Activated CD4-positive, CD25-positive, alpha-beta regulatory T cell treated with anti-CD3 and anti-CD28 coated beads, Interleukin-2, amount 50 U/mL, for 16 hours (primary cell): ENCODE measurements around the gene WDR4.
"Not testable (repeated sequence)": the region's sequence is repeated elsewhere in the genome, so short reads cannot be mapped to it uniquely, and the experiment has no call there.

ENCODE experiments used
- DNase-seq: peaks from one replicate; pipeline ENCODE4 v3.0.0-alpha.2; 2020; ENCODE audit warnings: low read depth, low spot score

Gene WDR4

DNA sequence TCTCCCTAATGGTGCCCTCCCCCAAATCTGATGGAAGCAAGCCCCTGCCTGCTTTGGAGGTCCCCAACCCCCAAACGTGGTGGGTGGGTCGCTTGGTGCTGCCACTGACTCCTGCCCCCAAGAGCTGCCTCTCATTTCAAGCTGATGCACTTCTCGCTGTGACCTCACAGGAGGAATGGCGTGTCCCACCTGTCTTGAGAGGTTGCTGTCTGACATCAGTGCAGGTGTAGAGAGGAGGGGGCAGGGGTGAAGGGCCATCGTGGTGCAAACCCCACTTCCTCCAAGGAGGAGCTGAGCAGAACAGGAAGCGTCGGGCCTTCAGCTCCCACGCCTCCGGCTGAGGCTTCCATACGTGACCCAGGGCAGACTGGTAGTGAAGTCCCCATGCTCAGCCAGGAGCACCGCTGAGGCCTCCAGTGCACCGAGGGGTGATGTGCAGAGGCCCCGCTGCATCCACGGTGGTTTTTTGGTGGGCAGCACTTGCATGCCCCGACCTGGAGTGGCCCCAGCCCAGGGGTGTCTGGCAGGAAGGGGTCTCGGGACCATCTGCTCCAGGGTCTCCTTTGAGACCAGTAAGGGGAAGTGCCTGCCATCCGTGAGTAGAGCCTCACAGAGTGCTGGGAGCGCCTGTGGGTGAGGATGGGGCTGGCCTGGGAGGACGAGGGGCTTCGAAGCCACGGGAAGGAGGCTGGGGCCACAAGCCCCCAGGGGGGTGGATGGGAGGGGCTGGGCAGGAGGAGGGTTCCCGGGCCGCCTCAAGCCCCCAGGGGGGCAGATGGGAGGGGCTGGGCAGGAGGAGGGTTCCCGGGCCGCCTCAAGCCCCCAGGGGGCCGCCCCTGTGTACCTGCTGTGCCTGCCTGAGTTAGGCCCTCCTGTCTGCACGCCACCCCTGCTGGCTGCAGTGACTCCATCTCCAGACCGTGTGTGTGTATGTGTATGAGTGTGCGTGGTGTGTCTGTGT is 39.8 kb downstream of the WDR4 start:
- DNase-seq, result no peak

- DNase-seq, result not testable (repeated sequence)
Measured at GRCh38 chr21:42838212-42838690, 41.1 kb downstream of the WDR4 start.

- no peak for DNase-seq
Measured at GRCh38 chr21:42837421-42838211, 41.7 kb downstream of the WDR4 start.

DNA sequence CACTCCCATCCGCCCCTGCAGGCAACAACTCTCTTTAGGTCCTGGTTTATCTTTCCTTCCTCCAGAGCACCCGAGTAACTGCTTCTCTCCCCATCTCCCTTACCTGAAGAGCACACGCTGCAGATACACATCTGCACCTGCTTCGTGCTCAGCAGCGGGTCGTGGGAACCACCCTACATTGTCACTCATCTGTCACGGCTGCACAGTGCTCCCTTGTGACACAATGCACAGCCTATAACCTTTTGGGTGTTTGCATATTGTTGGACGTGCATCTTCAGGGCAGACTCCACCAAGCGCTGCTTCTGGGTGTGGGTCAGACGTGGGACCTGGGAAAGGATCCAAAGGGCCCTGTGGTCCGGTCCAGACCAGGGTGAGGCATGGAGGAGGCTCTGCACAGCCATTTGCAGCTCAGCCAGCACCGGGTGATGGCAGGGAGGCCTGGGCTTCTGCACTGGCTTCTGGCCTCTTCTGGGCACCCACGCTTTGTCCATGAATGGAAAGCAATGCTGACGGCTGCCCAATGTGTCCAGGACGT is 42.5 kb downstream of the WDR4 start:
- DNase-seq, result no peak

DNA sequence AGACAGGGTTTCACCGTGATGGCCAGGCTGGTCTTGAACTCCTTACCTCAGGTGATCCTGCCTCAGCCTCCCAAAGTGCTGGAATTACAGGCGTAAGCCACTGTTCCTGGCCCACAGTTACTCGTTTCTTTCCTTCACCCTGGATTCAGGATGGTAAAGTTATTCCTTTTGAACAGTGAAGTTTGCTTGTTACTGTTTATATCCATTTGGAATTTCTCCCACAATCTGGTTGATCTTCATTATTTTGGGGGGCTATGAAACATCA is 43.0 kb downstream of the WDR4 start:
- DNase-seq, result no peak

- no peak for DNase-seq
Measured at GRCh38 chr21:42835611-42836401, 43.5 kb downstream of the WDR4 start.

DNA sequence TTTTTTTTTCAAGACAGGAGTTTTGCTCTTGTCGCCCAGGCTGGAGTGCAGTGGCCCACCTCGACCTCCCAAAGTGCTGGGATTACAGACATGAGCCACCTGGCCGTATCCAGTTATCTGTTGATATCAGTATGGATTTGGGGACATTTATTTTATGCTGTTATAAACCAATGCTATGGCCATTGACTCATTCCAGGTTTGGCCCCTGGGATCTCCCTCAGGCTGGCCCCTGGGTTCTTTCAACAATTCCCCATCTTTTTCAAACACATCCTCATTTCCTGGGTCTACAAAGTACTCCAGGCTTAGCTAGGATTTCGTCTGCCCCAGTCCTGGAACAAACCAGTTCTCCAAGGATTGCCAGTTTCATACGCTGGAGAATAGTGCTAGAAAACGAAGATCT is 44.1 kb downstream of the WDR4 start:
- DNase-seq, result no peak

DNA sequence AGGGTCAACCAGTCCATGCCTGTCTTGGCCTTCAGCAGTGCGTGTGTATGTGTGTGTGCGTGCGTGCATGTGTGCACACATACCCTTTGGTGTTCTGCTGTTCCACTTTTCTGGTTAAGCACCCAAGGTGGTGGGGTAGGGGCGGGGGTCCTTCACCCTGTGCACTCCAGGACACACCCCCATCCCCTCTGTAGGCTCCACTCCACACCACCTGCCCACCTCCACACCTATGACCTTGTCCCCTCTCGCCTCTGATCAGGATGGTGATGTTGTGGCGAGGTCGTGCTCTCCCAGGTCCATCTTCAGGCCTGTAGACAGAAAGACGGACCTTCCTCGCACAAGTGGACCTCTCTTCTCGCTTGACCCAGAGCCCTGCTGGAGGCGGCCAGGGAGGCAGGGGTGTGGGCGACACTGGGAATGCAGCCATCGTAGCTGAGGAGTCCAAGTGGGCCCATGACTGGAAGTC is 44.6 kb downstream of the WDR4 start:
- DNase-seq, result no peak

GRCh38 chr21:42833859-42834725 is 45.2 kb downstream of the WDR4 start:
- no peak for DNase-seq

GRCh38 chr21:42833439-42833815 is 45.9 kb downstream of the WDR4 start:
- DNase-seq, result peak; percentile 16

DNA sequence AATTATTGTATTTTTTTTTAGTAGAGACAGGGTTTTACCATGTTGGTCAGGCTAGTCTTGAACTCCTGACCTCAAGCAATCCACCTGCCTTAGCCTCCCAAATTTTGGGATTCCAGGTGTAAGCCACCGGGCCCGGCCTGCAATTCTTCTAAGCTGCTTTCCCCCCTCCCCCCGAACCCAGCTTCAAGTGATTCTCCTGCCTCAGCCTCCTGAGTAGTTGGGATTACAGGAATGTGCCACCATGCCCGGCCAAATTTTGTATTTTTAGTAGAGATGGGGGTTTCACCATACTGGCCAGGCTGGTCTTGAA is 47.1 kb downstream of the WDR4 start:
- not testable (repeated sequence) for DNase-seq

DNA sequence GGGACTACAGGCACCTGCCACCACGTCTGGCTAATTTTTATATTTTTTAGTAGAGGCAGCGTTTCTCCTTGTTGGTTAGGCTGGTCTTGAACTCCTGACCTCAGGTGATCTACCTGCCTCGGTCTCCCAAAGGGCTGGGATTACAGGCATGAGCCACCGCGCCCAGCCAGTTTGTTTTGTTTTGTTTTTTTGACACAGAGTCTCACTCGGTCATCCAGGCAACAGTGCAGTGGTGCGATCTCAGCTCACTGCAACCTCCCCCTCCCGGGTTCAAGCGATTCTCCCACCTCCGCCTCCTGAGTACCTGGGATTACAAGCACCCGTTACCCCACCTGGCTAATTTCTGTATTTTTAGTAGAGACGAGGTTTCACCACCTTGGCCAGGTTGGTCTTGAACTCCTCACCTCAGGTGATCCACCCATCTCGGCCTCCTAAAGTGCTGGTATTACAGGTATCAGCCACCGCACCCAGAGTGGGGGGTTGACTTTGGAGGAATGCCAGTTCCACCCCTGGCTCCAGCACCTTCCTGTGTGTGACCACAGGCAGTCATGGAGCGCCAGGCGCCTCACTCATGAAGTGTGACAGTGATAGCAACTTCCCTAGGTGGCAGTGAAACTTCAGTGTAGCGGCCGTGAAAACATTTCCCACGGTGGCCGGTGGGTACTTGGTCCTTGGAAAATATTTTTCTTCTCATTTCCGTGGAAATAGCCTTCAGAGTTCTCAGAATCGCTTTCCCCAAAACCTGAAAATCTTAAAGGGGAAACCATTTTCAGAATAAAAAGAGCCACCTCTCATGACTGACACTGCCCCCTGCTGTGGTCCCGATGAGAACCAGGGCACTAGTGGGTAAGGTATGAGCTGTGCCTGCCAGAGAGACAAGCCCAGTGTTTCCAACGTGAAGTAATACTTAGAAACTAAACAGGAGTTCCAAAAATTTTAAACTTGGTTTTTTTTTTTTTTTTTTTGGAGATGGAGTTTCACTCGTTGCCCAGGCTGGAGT is 48.6 kb downstream of the WDR4 start:
- no peak for DNase-seq

GRCh38 chr21:42829954-42830353 is 49.4 kb downstream of the WDR4 start:
- DNase-seq, result no peak

DNA sequence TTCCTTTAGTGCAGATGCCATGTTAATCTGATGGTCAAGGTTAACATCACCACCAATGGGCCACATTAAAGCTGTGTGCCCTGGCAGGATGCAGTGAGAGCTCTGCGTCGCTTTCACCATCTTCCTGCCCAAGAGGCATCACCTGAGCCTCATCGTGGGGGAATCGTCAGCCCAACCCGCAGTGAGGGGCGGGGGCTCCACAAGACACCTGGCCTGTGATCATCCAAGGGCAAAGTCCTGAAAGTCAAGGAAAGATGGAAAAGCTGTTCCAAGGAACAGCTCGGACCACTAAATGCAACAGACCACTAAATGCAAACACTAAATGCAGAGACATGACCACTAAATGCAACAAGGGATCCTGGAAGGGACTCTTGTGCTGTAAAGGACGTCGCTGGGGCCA is 49.9 kb downstream of the WDR4 start:
- no peak for DNase-seq

- no peak for DNase-seq
Measured at GRCh38 chr21:42827588-42827987, 51.8 kb downstream of the WDR4 start.

DNA sequence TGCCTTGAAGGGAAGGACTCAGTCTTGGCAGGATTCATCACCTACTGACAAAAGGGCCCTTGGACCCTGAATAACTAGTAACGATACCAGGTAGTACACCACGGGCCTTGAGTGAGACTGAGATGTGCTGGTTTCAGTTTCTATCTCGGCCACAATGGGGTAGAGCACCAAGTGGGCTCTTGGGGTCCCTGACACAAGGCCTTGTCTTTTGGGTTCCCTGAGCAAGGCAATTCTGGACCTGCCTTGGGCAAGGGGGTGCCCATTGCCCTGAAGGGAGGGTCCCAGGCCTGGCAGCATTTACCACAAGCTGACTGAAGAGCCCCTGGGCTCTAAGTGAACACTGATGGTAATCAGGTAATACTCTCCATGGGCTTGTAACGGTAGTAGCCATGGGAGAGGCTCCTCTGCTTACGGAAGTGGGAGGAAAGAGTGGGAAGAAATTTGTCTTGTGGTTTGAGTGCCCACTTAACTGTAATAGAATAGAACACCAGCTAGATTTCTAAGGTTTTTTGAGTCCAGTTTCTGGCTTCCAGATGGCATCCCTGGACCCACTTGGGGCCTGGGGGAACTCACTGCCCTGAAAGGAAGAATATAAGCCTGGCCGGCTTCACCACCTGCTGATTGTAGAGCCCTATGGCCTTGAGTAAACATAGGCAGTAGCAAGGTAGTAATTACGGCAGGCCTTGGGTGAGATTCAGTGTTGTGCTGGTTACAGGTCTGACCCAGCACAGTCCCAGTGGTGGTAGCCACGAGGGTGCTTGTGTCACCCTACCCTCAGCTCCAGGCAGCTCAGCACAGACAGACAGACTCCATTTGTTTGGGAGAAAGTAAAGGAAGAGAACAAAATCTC is 58.5 kb downstream of the WDR4 start:
- no peak for DNase-seq

- DNase-seq, result no peak
Measured at GRCh38 chr21:42819861-42820615, 59.3 kb downstream of the WDR4 start.

GRCh38 chr21:42818328-42818749 is 61.0 kb downstream of the WDR4 start:
- peak; percentile 20 for DNase-seq
